Left ventricle myocardium inferior (tissue), 1 donor: ENCODE measurements around the gene USP12. TPM values are rescaled to one million over a fixed set of nuclear protein-coding genes. Genes with fewer than 3 reads are reported as not detected.

Experiments used
- DNase-seq: peaks from one replicate; pipeline ENCODE4 v3.0.0-alpha.2; 2020
- H3K27ac ChIP-seq: fragments of 200-600 bp; replicated peaks from 2 replicates; pipeline ENCODE4 v1.8.0; 2021
- H3K27me3 ChIP-seq: fragments of 200-600 bp; 2 replicates; pipeline ENCODE4 v1.8.0; 2021; ENCODE audit warnings: low read depth
- H3K36me3 ChIP-seq: fragments of 200-600 bp; 2 replicates; pipeline ENCODE4 v1.8.0; 2021
- H3K4me1 ChIP-seq: fragments of 200-600 bp; 2 replicates; pipeline ENCODE4 v1.8.0; 2021
- H3K4me3 ChIP-seq: fragments of 200-600 bp; 2 replicates; pipeline ENCODE4 v1.8.0; 2021; ENCODE audit warnings: mild to moderate bottlenecking, moderate library complexity
- H3K9me3 ChIP-seq: fragments of 200-600 bp; replicated peaks from 2 replicates; pipeline ENCODE4 v1.8.0; 2021
- intact Hi-C: fragments of 100-400 bp; cut with micrococcal nuclease; formaldehyde crosslinking; loops from one replicate; pipeline ENCODE4 v1.11.0; 2022
- total RNA-seq: library from RNA; stranded (reverse); fragmentation: NEBNext Ultra II Directional; extraction: Animal tissue kit (Norgen Biotek cat#: 25700); gene quantifications from one replicate; pipeline ENCODE4 v1.2.1, GENCODE V29; 2021
- TF ChIP-seq, protein P1 (sequence below): fragments of 200-600 bp; IDR thresholded peaks from 2 replicates; pipeline ENCODE4 v1.8.0; 2021; ENCODE audit warnings: antibody characterized with exemption, mild to moderate bottlenecking, borderline replicate concordance
- donor health status: DM: no; HTN: yes; CAD: no; lungs with severe emphysema.

Gene USP12
- total RNA-seq, 1 donor from 2014 or later: 16.8 TPM

DNA sequence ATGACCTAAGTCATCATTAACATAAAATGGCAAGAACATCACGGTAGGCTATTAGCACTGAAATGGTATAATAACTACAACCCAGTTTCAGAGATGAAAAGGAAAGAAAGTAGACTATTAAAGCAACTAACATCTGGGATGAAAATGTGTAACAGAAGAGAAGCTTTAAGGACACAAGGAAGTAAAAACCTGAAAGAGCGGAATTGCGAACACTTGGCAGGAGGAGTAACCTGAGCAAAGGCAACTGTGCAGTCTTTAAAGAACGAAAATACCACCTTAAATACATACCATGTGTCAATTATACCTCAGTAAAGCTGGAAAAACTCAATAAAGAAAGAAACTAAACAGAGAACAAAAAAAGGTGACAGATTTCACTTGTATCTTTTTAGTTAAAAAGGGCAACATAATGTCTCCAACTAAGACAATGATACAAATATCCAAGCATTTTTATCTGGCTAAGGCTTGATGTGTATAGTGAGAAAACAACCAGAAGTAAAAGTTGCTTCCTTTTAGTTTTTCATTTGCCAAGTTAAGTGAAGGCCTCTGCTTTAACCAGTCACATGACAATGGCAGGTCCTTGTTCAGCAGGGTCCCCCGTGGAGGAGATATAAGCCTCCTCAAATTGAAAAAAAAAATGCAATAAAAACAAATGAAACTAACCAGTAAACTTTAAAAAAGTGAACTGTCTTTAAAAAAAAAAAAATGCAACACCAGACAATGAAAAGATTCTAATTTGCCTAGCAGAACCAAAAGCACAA lies 11.6 kb downstream of the USP12 start:
- Histone ChIP-seq H3K4me1 (peaks cover 21% of the 10 kb centered on the region), H3K27ac (no peak overlapping the region)
- intact Hi-C loops: no loop called here

DNA sequence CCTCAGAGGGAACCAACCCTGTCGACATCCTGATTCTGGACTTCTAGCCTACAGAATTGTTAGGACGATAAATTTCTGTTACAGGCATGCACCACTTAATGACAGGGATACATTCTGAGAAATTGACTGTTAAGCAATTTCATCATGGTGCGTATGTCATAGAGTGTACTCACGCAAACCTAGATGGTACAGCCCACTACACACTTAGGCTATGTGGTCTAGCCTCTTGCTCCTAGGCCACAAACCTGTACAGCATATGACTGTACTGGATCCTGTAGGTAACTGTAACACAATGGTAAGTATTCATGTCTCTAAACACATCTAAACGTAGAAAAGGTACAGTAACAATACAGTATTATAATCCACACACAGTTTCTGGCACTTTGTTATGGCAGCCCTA lies 13.3 kb downstream of the USP12 start:
- TF ChIP-seq, protein P1, sequence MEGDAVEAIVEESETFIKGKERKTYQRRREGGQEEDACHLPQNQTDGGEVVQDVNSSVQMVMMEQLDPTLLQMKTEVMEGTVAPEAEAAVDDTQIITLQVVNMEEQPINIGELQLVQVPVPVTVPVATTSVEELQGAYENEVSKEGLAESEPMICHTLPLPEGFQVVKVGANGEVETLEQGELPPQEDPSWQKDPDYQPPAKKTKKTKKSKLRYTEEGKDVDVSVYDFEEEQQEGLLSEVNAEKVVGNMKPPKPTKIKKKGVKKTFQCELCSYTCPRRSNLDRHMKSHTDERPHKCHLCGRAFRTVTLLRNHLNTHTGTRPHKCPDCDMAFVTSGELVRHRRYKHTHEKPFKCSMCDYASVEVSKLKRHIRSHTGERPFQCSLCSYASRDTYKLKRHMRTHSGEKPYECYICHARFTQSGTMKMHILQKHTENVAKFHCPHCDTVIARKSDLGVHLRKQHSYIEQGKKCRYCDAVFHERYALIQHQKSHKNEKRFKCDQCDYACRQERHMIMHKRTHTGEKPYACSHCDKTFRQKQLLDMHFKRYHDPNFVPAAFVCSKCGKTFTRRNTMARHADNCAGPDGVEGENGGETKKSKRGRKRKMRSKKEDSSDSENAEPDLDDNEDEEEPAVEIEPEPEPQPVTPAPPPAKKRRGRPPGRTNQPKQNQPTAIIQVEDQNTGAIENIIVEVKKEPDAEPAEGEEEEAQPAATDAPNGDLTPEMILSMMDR: no peak
- Histone ChIP-seq H3K4me1 (peaks cover 16% of the 10 kb centered on the region), H3K27me3 (no peaks in the 10 kb centered on the region), H3K27ac (no peak overlapping the region), H3K9me3 (peaks cover 11% of the 10 kb centered on the region), H3K36me3 (peaks cover 4% of the 10 kb centered on the region), H3K4me3 (no peak overlapping the region)
- intact Hi-C loops: no loop called here
- no peak for DNase-seq

More for the DNA sequence above, 11.6 kb downstream of the USP12 start:
- TF ChIP-seq, protein P1: no peak
- H3K36me3 ChIP-seq: peaks cover 4% of the 10 kb centered on the region
- peaks cover 11% of the 10 kb centered on the region for H3K9me3 ChIP-seq
- no peaks in the 10 kb centered on the region for H3K27me3 ChIP-seq
- no peak for DNase-seq
- H3K4me3 ChIP-seq: no peak overlapping the region

DNA sequence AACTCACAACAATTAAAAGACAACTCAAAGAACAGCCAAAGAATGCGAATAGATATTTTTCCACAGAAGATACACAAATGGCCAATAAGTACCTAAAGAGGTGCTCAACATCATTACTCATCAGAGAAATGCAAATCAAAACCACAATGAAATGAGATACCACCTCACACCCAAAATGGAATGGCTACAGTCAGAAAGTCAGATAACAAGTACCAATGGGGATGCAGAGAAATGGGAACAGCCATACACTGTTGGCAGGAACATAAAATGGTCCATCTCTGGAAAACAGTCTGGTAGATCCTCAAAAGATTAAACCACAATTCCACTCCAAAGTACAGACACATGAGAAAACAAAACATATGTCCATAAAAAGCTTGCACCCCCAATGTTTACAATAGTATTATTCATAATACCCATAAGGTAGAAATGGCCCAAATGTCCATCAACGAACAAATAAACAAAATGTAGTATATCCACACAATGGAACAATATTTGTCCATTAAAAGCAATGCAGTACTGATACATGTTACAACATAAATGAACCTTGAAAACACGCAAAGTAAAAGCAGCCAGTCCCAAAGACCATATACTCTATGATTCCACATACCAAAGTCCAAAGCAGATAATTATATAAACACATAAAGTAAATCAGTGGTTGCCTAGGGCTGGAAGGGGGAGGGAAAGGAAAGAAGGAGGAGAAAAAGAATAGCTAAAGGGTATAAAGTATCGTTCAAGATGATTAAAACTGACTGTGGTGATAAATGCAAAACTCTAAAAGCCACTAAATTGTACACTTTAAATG lies 19.6 kb downstream of the USP12 start:
- H3K4me1 ChIP-seq: peaks cover 15% of the 10 kb centered on the region
- DNase-seq: no peak
- intact Hi-C loops: no loop called here
- TF ChIP-seq, protein P1: no peak
- H3K4me3 ChIP-seq: no peak overlapping the region
- peaks cover 4% of the 10 kb centered on the region for H3K36me3 ChIP-seq
- no peaks in the 10 kb centered on the region for H3K27me3 ChIP-seq
- no peak overlapping the region for H3K27ac ChIP-seq
- peaks cover 11% of the 10 kb centered on the region for H3K9me3 ChIP-seq

DNA sequence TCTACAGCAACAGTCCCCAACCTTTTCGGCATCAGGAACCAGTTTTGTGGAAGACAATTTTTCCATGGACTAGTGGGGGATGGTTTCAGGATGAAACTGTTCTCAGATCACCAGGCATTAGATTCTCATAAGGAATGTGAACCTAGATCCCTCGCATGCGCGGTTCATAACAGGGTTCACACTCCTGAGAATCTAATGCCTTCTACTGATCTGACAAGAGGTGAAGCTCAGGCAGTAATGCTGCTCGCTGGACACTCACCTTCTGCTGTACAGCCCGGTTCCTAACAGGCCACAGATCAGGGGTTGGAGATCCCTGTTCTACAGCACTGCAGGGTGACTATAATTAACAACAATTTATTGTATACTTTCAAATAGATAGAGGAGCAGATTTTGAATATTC lies 21.9 kb downstream of the USP12 start:
- H3K4me1 ChIP-seq: peaks cover 24% of the 10 kb centered on the region
- H3K4me3 ChIP-seq: no peak overlapping the region
- TF ChIP-seq, protein P1: no peak
- intact Hi-C loops: no loop called here
- H3K27ac ChIP-seq: no peak overlapping the region
- H3K36me3 ChIP-seq: no peaks in the 10 kb centered on the region
- H3K27me3 ChIP-seq: no peaks in the 10 kb centered on the region
- no peaks in the 10 kb centered on the region for H3K9me3 ChIP-seq
- DNase-seq: no peak

DNA sequence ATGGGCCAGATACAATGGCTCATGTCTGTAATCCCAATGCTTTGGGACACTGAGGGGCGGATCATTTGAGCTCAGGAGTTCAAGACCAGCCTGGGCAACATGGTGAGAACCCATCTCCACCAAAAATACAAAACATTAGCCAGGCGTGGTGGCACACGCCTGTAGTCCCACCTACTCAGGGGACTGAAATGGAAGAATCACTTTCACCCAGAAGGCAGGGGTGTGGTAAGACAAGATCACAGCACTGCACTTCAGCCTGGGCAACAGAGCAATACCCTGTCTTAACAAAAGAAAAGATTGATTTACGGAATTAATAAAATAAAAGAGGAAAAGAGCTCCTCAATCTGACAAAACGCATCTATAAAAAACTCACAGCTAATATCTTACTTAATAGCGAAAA lies 22.7 kb downstream of the USP12 start:
- TF ChIP-seq, protein P1: no peak
- no peaks in the 10 kb centered on the region for H3K27me3 ChIP-seq
- H3K36me3 ChIP-seq: no peaks in the 10 kb centered on the region
- H3K4me3 ChIP-seq: no peak overlapping the region
- no peak overlapping the region for H3K27ac ChIP-seq
- intact Hi-C loops: no loop called here
- H3K4me1 ChIP-seq: peaks cover 24% of the 10 kb centered on the region
- no peak for DNase-seq
- peaks cover 3% of the 10 kb centered on the region for H3K9me3 ChIP-seq
